ENCODE measurements around the gene TBC1D2B.
A peak's percentile ranks its signal among the peaks of the same experiment; 100 is the strongest.

TBC1D2B gene

DNA sequence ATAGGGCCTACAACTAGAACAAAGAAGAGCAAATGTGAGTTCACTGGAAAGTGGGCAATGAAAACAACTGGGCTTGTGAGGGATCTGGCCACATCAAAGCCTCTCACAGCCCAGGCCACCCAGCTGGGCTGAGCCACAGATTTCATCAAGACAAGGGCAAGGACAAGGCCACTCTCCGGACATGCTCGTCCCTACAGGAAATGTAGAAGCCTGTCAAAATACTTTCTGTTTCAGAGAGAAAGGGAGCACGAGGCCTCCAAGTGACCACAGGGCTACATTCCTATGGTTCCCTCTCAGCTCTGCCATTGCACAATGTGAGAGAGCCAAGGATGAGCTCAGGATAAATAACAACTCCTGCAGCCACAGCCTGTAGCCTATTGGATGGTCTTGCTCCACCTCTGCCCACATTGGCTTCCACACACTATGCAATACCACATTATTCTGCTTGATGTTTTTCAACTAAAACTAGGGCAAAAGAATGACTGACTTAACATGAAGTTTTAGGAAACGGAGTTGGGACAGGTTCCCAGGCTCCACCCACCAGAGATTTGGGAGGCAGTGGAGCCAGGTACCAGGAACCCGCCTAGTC, 12.1 kb downstream of the TBC1D2B start:
- Histone ChIP-seq H3K27ac (peak overlapping the region; percentile 85), H3K27me3 (no peaks in the 10 kb centered on the region), H3K36me3 (no peaks in the 10 kb centered on the region), H3K4me3 (ENCODE audit: low read depth in 1 of 2, low read length in 1 of 2) (peak overlapping the region in 1 of 2 experiments; percentile 6), H3K4me1 (ENCODE audit: control insufficient read depth in 1 of 2, insufficient read depth in 1 of 2, low read depth in 1 of 2, low read length in 1 of 2) (peaks cover 87 to 92% of the 10 kb centered on the region in 2 experiments), H3K9me3 (no peaks in the 10 kb centered on the region)
- TF ChIP-seq, protein P1, sequence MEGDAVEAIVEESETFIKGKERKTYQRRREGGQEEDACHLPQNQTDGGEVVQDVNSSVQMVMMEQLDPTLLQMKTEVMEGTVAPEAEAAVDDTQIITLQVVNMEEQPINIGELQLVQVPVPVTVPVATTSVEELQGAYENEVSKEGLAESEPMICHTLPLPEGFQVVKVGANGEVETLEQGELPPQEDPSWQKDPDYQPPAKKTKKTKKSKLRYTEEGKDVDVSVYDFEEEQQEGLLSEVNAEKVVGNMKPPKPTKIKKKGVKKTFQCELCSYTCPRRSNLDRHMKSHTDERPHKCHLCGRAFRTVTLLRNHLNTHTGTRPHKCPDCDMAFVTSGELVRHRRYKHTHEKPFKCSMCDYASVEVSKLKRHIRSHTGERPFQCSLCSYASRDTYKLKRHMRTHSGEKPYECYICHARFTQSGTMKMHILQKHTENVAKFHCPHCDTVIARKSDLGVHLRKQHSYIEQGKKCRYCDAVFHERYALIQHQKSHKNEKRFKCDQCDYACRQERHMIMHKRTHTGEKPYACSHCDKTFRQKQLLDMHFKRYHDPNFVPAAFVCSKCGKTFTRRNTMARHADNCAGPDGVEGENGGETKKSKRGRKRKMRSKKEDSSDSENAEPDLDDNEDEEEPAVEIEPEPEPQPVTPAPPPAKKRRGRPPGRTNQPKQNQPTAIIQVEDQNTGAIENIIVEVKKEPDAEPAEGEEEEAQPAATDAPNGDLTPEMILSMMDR (IDR thresholded peaks at IDR 0.05), result no peak

DNA sequence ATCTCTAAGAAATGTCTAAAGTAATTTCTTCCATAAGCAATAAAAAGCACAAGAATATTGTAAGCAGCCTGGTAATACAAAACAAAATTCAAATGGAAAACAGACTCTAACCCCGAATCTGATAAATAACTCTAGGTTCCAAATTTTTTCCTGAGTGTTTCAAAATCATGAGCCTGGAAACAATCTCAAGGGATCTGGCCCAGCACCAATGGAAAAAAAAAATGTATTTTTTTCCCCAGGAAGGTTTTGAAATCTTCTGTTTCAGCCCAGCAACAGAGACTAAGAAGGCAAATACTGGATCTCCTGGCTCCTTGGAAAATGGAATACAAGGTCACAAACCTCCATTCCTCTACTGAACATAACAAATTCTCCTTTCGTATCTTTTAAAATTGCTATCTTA, 13.0 kb downstream of the TBC1D2B start:
- TF ChIP-seq, protein P1 (IDR thresholded peaks at IDR 0.05), result no peak
- peaks cover 79 to 90% of the 10 kb centered on the region in 2 experiments for H3K4me1 ChIP-seq (ENCODE audit: control insufficient read depth in 1 of 2, insufficient read depth in 1 of 2, low read depth in 1 of 2, low read length in 1 of 2)
- H3K27me3 ChIP-seq, result no peaks in the 10 kb centered on the region
- H3K27ac ChIP-seq, result peak overlapping the region; percentile 85
- no peaks in the 10 kb centered on the region for H3K9me3 ChIP-seq
- H3K36me3 ChIP-seq, result no peaks in the 10 kb centered on the region
- no peak overlapping the region for H3K4me3 ChIP-seq (ENCODE audit: low read depth in 1 of 2, low read length in 1 of 2)

DNA sequence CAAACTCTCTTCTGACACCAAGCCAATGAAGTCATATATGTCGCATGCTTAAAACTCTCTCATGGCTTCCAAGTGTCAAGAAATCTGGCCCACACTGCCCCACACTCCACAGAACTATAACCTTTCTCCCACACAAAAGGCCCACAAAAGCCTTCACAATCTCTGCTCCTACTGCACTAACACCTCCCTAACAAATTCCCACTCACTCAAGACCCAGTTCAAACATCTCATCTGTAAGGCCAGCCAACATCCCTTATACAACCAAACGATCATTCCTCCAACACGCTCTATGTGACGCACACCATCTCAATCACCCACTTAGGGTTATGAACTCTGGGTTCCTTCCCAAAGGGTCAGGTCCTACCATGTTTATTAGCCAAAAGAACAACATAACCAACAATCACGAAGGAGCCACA, 13.5 kb downstream of the TBC1D2B start:
- TF ChIP-seq, protein P1 (IDR thresholded peaks at IDR 0.05), result no peak
- H3K27ac ChIP-seq, result peak overlapping the region; percentile 85
- no peak overlapping the region for H3K4me3 ChIP-seq (ENCODE audit: low read depth in 1 of 2, low read length in 1 of 2)
- H3K36me3 ChIP-seq, result no peaks in the 10 kb centered on the region
- H3K9me3 ChIP-seq, result no peaks in the 10 kb centered on the region
- H3K4me1 ChIP-seq (ENCODE audit: control insufficient read depth in 1 of 2, insufficient read depth in 1 of 2, low read depth in 1 of 2, low read length in 1 of 2), result peaks cover 79 to 90% of the 10 kb centered on the region in 2 experiments
- no peaks in the 10 kb centered on the region for H3K27me3 ChIP-seq

DNA sequence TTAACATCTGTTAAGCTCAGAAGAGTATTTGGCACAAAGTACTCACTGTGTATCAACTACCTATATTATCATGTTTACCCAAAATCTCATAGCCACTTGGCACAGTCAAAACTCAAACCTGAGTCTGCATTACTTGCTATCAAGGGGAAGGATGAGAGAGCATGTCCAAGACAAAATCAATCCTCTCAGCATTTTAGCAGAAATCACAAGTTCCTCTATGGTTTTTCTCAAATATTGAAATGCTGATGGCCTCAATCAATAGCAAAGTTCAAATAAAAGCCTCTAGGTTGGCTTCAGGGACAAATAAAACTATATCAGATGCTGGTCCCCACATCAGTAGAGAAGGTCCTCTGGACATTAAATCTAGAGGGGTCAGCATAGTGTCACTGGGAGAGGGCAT, 14.3 kb downstream of the TBC1D2B start:
- peaks cover 79 to 90% of the 10 kb centered on the region in 2 experiments for H3K4me1 ChIP-seq (ENCODE audit: control insufficient read depth in 1 of 2, insufficient read depth in 1 of 2, low read depth in 1 of 2, low read length in 1 of 2)
- H3K27ac ChIP-seq, result peak overlapping the region; percentile 85
- H3K27me3 ChIP-seq, result no peaks in the 10 kb centered on the region
- no peak overlapping the region for H3K4me3 ChIP-seq (ENCODE audit: low read depth in 1 of 2, low read length in 1 of 2)
- H3K36me3 ChIP-seq, result no peaks in the 10 kb centered on the region
- H3K9me3 ChIP-seq, result no peaks in the 10 kb centered on the region
- TF ChIP-seq, protein P1 (IDR thresholded peaks at IDR 0.05), result no peak

DNA sequence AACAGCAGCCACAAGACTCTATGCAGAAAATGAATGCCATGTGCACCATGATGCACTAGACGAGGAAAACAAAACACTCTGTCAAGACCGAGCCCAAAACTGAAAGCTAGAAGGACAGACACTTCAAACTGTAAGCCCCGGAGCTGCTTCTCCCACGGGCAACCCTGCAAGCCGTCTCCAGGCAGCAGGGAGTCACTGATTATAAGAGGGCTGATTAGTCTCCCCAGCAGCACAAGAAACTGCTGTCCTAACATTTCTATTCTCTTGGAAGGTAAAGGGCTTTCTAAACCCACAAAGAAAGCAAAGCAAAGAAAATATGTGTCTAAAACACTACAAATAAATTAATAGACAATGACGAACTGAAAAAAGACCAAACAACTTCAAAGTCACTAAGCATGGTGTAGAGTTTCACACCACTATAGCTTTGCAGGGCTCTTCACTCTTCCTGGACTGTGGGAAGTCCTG, 15.5 kb downstream of the TBC1D2B start:
- Histone ChIP-seq H3K9me3 (no peaks in the 10 kb centered on the region), H3K4me1 (ENCODE audit: control insufficient read depth in 1 of 2, insufficient read depth in 1 of 2, low read depth in 1 of 2, low read length in 1 of 2) (peaks cover 79 to 90% of the 10 kb centered on the region in 2 experiments), H3K27ac (peak overlapping the region; percentile 85), H3K36me3 (no peaks in the 10 kb centered on the region), H3K27me3 (no peaks in the 10 kb centered on the region), H3K4me3 (ENCODE audit: low read depth in 1 of 2, low read length in 1 of 2) (peak overlapping the region in 1 of 2 experiments; percentile 16)
- TF ChIP-seq, protein P1 (IDR thresholded peaks at IDR 0.05), result no peak

Measured in neutrophil (primary cell).